ENCODE data around the gene VCPKMT.

Gene VCPKMT

GRCh38 chr14:50092006-50092555 lies 24.3 kb downstream of the VCPKMT start:
- Histone ChIP-seq H3K27me3 (ENCODE audit: insufficient read depth, low read length, poor library complexity, severe bottlenecking) (no peaks in the 10 kb centered on the region), H3K9me3 (ENCODE audit: insufficient read depth, low read depth, low read length) (no peaks in the 10 kb centered on the region), H3K4me3 (ENCODE audit: low read length, poor library complexity, severe bottlenecking) (no peak overlapping the region), H2AFZ (ENCODE audit: low read length) (no peak overlapping the region), H3K79me2 (ENCODE audit: insufficient read depth, low read length) (no peaks in the 10 kb centered on the region), H3K9me2 (replicated peaks; ENCODE audit: low read depth, low read length) (no peaks in the 10 kb centered on the region), H3K36me3 (ENCODE audit: insufficient read depth, low read length) (no peaks in the 10 kb centered on the region), H4K20me1 (ENCODE audit: insufficient read depth, low read length, poor library complexity, severe bottlenecking) (no peaks in the 10 kb centered on the region), H3K4me2 (ENCODE audit: low read depth, low read length, poor library complexity, severe bottlenecking) (no peak overlapping the region), H3K9ac (ENCODE audit: low read depth, low read length, poor library complexity, severe bottlenecking) (no peak overlapping the region), H3K4me1 (ENCODE audit: insufficient read depth, low read length, poor library complexity, severe bottlenecking) (peaks cover 6% of the 10 kb centered on the region), H3F3A (ENCODE audit: low read depth) (no peaks in the 10 kb centered on the region)
- TF ChIP-seq EZH2phosphoT487 (IDR thresholded peaks at IDR 0.05; ENCODE audit: borderline replicate concordance) (no peak), CTCF (conservative IDR thresholded peaks at IDR 0.05; ENCODE audit: low read length) (no peak)

GRCh38 chr14:50091240-50091913 lies 25.0 kb downstream of the VCPKMT start:
- TF ChIP-seq EZH2phosphoT487 (IDR thresholded peaks at IDR 0.05; ENCODE audit: borderline replicate concordance) (no peak), CTCF (conservative IDR thresholded peaks at IDR 0.05; ENCODE audit: low read length) (no peak)
- Histone ChIP-seq H3K4me3 (ENCODE audit: low read length, poor library complexity, severe bottlenecking) (no peak overlapping the region), H3K79me2 (ENCODE audit: insufficient read depth, low read length) (no peaks in the 10 kb centered on the region), H3K27me3 (ENCODE audit: insufficient read depth, low read length, poor library complexity, severe bottlenecking) (no peaks in the 10 kb centered on the region), H3K9me2 (replicated peaks; ENCODE audit: low read depth, low read length) (no peaks in the 10 kb centered on the region), H4K20me1 (ENCODE audit: insufficient read depth, low read length, poor library complexity, severe bottlenecking) (no peaks in the 10 kb centered on the region), H3K9me3 (ENCODE audit: insufficient read depth, low read depth, low read length) (no peaks in the 10 kb centered on the region), H3K4me1 (ENCODE audit: insufficient read depth, low read length, poor library complexity, severe bottlenecking) (peaks cover 8% of the 10 kb centered on the region), H3F3A (ENCODE audit: low read depth) (no peaks in the 10 kb centered on the region), H3K4me2 (ENCODE audit: low read depth, low read length, poor library complexity, severe bottlenecking) (no peak overlapping the region), H3K9ac (ENCODE audit: low read depth, low read length, poor library complexity, severe bottlenecking) (no peak overlapping the region), H2AFZ (ENCODE audit: low read length) (no peak overlapping the region), H3K36me3 (ENCODE audit: insufficient read depth, low read length) (no peaks in the 10 kb centered on the region)

GRCh38 chr14:50089208-50089607 lies 27.2 kb downstream of the VCPKMT start:
- H3K9me2 ChIP-seq (replicated peaks; ENCODE audit: low read depth, low read length): no peaks in the 10 kb centered on the region
- no peaks in the 10 kb centered on the region for H3K79me2 ChIP-seq (ENCODE audit: insufficient read depth, low read length)
- H3K36me3 ChIP-seq (ENCODE audit: insufficient read depth, low read length): no peaks in the 10 kb centered on the region
- H3K9me3 ChIP-seq (ENCODE audit: insufficient read depth, low read depth, low read length): no peaks in the 10 kb centered on the region
- no peak overlapping the region for H3K9ac ChIP-seq (ENCODE audit: low read depth, low read length, poor library complexity, severe bottlenecking)
- TF ChIP-seq EZH2phosphoT487 (IDR thresholded peaks at IDR 0.05; ENCODE audit: borderline replicate concordance): no peak
- no peak for TF ChIP-seq CTCF (conservative IDR thresholded peaks at IDR 0.05; ENCODE audit: low read length)
- H4K20me1 ChIP-seq (ENCODE audit: insufficient read depth, low read length, poor library complexity, severe bottlenecking): no peaks in the 10 kb centered on the region
- H3K4me2 ChIP-seq (ENCODE audit: low read depth, low read length, poor library complexity, severe bottlenecking): no peak overlapping the region
- H3K4me3 ChIP-seq (ENCODE audit: low read length, poor library complexity, severe bottlenecking): no peak overlapping the region
- peaks cover 8% of the 10 kb centered on the region for H3K4me1 ChIP-seq (ENCODE audit: insufficient read depth, low read length, poor library complexity, severe bottlenecking)
- no peaks in the 10 kb centered on the region for H3F3A ChIP-seq (ENCODE audit: low read depth)
- no peak overlapping the region for H2AFZ ChIP-seq (ENCODE audit: low read length)
- no peaks in the 10 kb centered on the region for H3K27me3 ChIP-seq (ENCODE audit: insufficient read depth, low read length, poor library complexity, severe bottlenecking)
